HFF-Myc (cell line): ENCODE measurements around the gene SLC25A22.
A peak's percentile ranks its signal among the peaks of the same experiment; 100 is the strongest.

ENCODE experiments used
- DNase-seq: peaks from one replicate; pipeline ENCODE4 v3.0.0-alpha.2; 2011; ENCODE audit warnings: low read depth; ENCODE audit errors: extremely low read depth
- H3K4me3 ChIP-seq: replicated peaks from 2 replicates; pipeline ENCODE4 v1.5.1; 2011; ENCODE audit warnings: low read depth, mild to moderate bottlenecking, control low read depth, low read length
- TF ChIP-seq, protein P1 (sequence below): IDR thresholded peaks from 2 replicates; pipeline ENCODE4 v1.5.1; 2012; ENCODE audit warnings: mild to moderate bottlenecking, low read depth, low read length, control low read depth; ENCODE audit errors: missing control alignments

SLC25A22 gene

DNA sequence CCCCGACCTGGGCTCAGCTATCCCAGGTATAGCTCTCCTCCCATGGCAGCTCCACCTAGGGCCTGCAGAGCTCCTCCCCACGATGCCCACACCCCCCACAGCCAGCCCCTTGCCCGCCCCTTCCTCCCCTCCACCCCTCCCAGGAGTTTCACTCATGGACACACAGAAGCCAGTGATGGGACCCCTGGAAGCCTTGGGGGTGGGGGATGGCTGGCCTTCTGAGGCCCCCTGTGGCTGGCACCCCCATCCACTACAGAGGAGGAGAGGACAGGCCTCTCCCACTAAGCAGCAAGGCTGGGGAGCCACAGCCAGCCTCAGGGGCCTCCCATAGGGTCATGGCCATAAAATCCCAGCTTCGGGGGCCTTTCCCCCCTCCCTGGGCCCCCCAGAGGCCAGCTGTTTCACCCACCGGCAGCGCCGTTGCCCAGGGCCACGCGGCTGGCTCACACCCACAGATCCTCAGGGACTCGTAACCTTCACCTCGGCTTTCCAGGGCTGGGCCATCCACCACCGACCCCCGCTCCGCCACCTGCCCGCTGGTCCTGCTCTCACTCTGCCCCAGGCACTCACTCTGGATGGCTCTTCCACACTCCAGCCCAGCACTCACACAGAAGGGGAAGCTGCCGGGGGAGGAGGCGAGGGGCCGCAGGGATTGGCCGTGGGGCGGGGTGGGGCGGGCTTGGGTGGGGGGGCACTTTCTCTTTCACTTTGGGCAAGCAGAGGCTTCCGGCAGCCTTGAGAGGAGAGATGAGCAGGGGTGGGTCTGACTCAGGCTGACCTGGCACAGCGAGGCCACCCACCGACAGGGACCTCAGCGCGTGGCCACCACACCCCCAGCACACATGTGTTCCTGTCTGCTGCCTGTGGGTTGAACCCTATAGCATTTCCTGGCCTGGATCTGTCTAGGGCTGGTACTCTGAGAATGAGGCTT, 2.2 kb downstream of the SLC25A22 start:
- DNase-seq = no peak
- H3K4me3 ChIP-seq = peak overlapping the region; percentile 79
- TF ChIP-seq, protein P1, sequence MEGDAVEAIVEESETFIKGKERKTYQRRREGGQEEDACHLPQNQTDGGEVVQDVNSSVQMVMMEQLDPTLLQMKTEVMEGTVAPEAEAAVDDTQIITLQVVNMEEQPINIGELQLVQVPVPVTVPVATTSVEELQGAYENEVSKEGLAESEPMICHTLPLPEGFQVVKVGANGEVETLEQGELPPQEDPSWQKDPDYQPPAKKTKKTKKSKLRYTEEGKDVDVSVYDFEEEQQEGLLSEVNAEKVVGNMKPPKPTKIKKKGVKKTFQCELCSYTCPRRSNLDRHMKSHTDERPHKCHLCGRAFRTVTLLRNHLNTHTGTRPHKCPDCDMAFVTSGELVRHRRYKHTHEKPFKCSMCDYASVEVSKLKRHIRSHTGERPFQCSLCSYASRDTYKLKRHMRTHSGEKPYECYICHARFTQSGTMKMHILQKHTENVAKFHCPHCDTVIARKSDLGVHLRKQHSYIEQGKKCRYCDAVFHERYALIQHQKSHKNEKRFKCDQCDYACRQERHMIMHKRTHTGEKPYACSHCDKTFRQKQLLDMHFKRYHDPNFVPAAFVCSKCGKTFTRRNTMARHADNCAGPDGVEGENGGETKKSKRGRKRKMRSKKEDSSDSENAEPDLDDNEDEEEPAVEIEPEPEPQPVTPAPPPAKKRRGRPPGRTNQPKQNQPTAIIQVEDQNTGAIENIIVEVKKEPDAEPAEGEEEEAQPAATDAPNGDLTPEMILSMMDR = no peak

- no peak for DNase-seq
- TF ChIP-seq, protein P1 = no peak
- H3K4me3 ChIP-seq = peak overlapping the region; percentile 79
These were observed 3.1 kb downstream of the SLC25A22 start for GRCh38 chr11:794766-795633.

DNA sequence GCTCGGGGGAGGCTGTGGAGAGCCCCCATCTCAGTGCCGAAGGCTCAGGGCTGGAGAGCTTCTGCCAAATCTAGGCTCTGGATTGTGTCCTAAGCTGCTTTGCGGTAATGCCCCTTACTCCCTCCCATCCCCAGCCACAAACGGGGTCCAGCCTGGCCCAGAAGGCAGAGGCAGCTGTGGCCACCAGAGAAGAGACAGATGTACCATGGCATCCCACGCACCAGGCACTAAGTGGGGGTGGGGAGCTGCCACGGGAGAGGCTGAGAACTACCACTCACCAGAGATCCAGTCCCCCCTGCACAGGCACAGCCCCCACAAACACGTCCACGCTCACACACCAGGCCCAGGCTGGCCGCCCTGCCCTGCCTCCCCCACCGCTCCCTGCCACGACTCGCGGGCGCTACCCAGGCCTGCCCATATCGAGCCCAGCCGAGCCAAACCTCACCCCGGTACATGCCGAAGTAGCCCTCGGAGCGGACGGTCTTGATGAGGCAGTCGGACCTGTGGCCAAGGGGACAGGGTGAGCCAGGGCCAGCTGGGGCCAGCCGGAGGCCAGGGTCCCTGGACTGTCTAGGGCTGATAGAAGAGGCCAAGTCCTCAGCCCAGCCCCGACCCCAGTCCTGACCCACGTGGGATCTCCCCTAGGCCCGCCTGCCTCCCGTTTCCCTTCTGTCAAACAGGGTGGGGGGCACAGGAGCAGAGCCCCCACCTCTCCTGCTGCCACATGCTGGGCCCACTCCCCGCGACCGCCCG, 3.9 kb downstream of the SLC25A22 start:
- no peak overlapping the region for H3K4me3 ChIP-seq
- no peak for DNase-seq
- TF ChIP-seq, protein P1 = no peak

- TF ChIP-seq, protein P1 = no peak
These were observed 4.5 kb downstream of the SLC25A22 start for GRCh38 chr11:793556-793955.

DNA sequence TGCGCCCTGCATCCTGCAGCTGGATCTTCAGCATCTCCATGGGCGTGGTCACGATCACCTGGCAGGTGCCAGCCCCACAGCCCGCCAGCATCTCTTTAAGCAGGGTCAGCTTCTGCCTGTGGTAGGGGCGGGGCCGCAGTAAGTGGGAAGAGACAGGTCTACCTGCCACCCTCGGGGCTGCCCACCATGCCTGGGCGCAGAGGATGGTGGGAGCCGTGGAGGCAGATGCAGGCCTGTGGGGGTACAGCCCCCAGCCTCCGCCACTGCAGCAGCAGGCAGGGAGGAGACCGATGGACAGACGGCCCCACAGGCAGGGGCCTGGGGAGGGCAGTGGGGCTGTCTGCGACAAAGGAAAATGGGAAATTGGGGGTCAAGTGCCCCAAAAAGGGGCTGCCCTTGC, 5.2 kb downstream of the SLC25A22 start:
- DNase-seq = no peak
- H3K4me3 ChIP-seq = no peak overlapping the region
- TF ChIP-seq, protein P1 = no peak

More at GRCh38 chr11:793556-793955, 4.5 kb downstream of the SLC25A22 start:
- no peak overlapping the region for H3K4me3 ChIP-seq
- DNase-seq = no peak

- TF ChIP-seq, protein P1 = no peak
- no peak overlapping the region for H3K4me3 ChIP-seq
- no peak for DNase-seq
These were observed 5.6 kb downstream of the SLC25A22 start for GRCh38 chr11:792535-792821.
